BLaER1 (cell line): ENCODE data around the gene UBE3D.
"Not testable (repeated sequence)": the region's sequence is repeated elsewhere in the genome, so short reads cannot be mapped to it uniquely, and the experiment has no call there.

Experiments
- H3K27ac ChIP-seq: shearing (Covaris generic); formaldehyde crosslinking; 2 replicates; pipeline ENCODE4 v1.8.1; 2022
- H3K27me3 ChIP-seq: shearing (Covaris generic); formaldehyde crosslinking; 2 replicates; pipeline ENCODE4 v1.8.1; 2022
- H3K36me3 ChIP-seq: shearing (Covaris generic); formaldehyde crosslinking; 2 replicates; pipeline ENCODE4 v1.8.1; 2022
- H3K4me1 ChIP-seq: shearing (Covaris generic); formaldehyde crosslinking; 2 replicates; pipeline ENCODE4 v1.8.1; 2022
- H3K4me2 ChIP-seq: shearing (Covaris generic); formaldehyde crosslinking; 2 replicates; pipeline ENCODE4 v1.8.1; 2022
- H3K4me3 ChIP-seq: shearing (Covaris generic); formaldehyde crosslinking; 2 replicates; pipeline ENCODE4 v1.8.1; 2022
- H3K9ac ChIP-seq: shearing (Covaris generic); formaldehyde crosslinking; 2 replicates; pipeline ENCODE4 v1.8.1; 2022
- H3K9me3 ChIP-seq: shearing (Covaris generic); formaldehyde crosslinking; 2 replicates; pipeline ENCODE4 v1.8.1; 2022
- H4K20me1 ChIP-seq: shearing (Covaris generic); formaldehyde crosslinking; 2 replicates; pipeline ENCODE4 v1.8.1; 2022
- Cebpa-rat ChIP-seq: shearing (Covaris generic); IDR thresholded peaks from 2 replicates; pipeline ENCODE4 v1.8.1; 2022

UBE3D gene

GRCh38 chr6:82957868-82958245 is 107.8 kb downstream of the UBE3D start:
- H3K4me2 ChIP-seq: no peak overlapping the region
- H3K36me3 ChIP-seq: no peaks in the 10 kb centered on the region
- no peak overlapping the region for H3K9ac ChIP-seq
- no peak for TF ChIP-seq Cebpa-rat
- H3K27me3 ChIP-seq: no peaks in the 10 kb centered on the region
- H3K9me3 ChIP-seq: no peaks in the 10 kb centered on the region
- no peaks in the 10 kb centered on the region for H4K20me1 ChIP-seq
- H3K4me1 ChIP-seq: peaks cover 8% of the 10 kb centered on the region; the same call in 1 of the 2 replicates
- no peak overlapping the region for H3K4me3 ChIP-seq
- no peak overlapping the region for H3K27ac ChIP-seq

DNA sequence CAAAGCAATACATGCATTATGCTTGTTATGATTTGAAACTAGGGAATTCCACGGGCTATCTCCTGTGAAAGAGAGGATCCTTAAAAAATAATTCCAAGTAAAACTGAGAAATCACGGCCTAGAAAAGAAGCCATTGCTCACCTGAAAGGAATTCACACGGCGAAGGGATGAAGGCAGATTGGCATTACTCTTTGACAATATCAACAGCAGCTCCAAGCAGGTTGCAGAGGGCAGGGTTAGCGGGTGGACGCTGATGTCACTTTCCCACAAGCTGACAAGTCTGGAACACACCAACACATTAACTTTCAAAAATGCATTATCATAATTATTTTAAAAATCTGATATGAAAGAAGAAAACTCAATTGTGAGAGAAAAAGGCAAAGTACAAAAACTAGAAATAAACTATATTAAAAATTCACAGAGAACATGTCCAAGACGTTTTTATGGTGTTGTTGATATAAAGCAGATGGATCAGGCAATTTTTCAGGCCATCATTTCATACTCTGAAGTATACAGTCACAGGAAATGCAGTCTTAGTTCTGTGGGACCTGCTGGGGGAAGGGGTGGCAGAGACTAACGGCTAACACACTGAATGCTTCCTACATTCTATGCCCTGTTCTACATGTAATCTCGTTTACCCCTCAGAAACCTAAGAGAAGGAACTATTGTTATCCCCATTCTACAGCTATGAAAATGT is 108.3 kb downstream of the UBE3D start:
- Histone ChIP-seq H3K9ac (no peak overlapping the region), H3K27ac (no peak overlapping the region), H3K9me3 (no peaks in the 10 kb centered on the region), H3K4me1 (peaks cover 8% of the 10 kb centered on the region; the same call in 1 of the 2 replicates), H3K36me3 (no peaks in the 10 kb centered on the region), H3K4me3 (no peak overlapping the region), H3K4me2 (no peak overlapping the region), H4K20me1 (no peaks in the 10 kb centered on the region), H3K27me3 (no peaks in the 10 kb centered on the region)
- TF ChIP-seq Cebpa-rat: no peak

DNA sequence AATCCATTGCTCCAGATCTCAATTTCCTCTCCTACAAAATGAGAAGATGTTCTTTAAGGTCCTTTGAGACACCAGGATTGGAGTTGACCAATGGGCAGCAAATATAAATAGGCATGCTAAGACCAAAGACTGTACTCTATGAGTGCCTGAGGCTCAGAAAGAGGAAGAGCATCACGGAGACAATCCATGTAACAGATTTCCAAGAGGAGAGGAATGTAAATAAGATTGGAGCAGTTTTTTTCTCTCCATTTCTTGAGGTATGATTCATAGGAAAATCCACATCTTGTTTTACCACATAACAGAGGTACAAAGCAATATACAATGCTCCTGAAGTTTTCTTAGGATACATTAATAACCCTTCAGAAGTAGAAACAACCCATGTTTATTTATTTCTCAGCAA is 109.8 kb downstream of the UBE3D start:
- Histone ChIP-seq H3K4me2 (no peak overlapping the region), H3K27me3 (no peaks in the 10 kb centered on the region), H4K20me1 (no peaks in the 10 kb centered on the region), H3K9ac (no peak overlapping the region), H3K27ac (no peak overlapping the region), H3K4me3 (no peak overlapping the region), H3K36me3 (no peaks in the 10 kb centered on the region), H3K4me1 (peaks cover 8% of the 10 kb centered on the region; the same call in 1 of the 2 replicates), H3K9me3 (no peaks in the 10 kb centered on the region)
- no peak for TF ChIP-seq Cebpa-rat

- Histone ChIP-seq H3K27me3 (no peaks in the 10 kb centered on the region), H3K4me1 (peaks cover 8% of the 10 kb centered on the region; the same call in 1 of the 2 replicates), H3K9ac (no peak overlapping the region), H3K4me2 (no peak overlapping the region), H4K20me1 (no peaks in the 10 kb centered on the region), H3K36me3 (no peaks in the 10 kb centered on the region), H3K4me3 (no peak overlapping the region), H3K9me3 (no peaks in the 10 kb centered on the region), H3K27ac (no peak overlapping the region)
- no peak for TF ChIP-seq Cebpa-rat
These were observed 110.6 kb downstream of the UBE3D start for GRCh38 chr6:82954937-82955577.

GRCh38 chr6:82954356-82954755 is 111.3 kb downstream of the UBE3D start:
- no peak overlapping the region for H3K9ac ChIP-seq
- no peak overlapping the region for H3K4me2 ChIP-seq
- H3K27ac ChIP-seq: no peak overlapping the region
- no peaks in the 10 kb centered on the region for H3K36me3 ChIP-seq
- H4K20me1 ChIP-seq: no peaks in the 10 kb centered on the region
- H3K9me3 ChIP-seq: no peaks in the 10 kb centered on the region
- peaks cover 8% of the 10 kb centered on the region; the same call in 1 of the 2 replicates for H3K4me1 ChIP-seq
- H3K27me3 ChIP-seq: no peaks in the 10 kb centered on the region
- TF ChIP-seq Cebpa-rat: no peak
- H3K4me3 ChIP-seq: no peak overlapping the region

DNA sequence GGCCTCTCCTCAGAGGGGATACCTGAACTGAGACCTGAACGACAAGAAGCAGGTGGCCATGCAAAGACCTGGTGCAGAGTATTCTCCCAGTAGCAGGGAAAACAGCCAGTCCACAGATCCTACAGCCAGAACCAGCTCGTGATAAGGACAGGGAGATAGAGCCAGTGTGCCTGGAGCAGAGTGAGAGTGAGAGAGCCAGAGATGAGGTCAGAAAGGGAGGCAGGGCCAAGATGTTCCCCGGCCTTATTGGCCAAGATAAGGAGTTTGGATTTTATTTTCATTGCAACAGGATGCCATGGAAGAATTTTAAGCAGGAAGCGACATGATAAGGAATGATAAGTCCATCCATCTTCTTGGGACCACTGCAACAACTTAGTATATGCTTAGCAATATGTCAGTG is 111.8 kb downstream of the UBE3D start:
- H3K9me3 ChIP-seq: no peaks in the 10 kb centered on the region
- H3K27ac ChIP-seq: no peak overlapping the region
- H3K27me3 ChIP-seq: no peaks in the 10 kb centered on the region
- no peaks in the 10 kb centered on the region for H4K20me1 ChIP-seq
- no peak overlapping the region for H3K4me3 ChIP-seq
- H3K4me1 ChIP-seq: peaks cover 8% of the 10 kb centered on the region; the same call in 1 of the 2 replicates
- no peaks in the 10 kb centered on the region for H3K36me3 ChIP-seq
- no peak for TF ChIP-seq Cebpa-rat
- H3K4me2 ChIP-seq: no peak overlapping the region
- H3K9ac ChIP-seq: no peak overlapping the region

DNA sequence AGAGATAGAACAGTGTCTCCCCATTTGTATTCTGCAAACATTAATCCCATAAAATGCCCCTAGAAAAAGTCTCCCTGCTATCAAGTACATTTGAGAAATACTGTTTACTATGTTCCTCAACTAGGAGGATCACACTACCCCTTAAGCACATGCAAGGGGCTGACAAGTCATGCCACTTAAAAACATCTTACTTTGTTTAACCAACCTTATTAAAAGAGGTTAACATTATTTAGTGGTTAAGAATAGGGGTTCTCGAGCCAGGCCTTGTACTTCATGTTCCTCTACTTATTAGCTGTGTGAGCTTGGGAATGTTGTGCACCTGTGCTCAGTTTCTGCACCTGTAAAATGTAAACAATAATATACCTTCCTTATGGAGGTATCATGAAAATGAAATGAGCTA is 113.7 kb downstream of the UBE3D start:
- Histone ChIP-seq H3K4me1 (peaks cover 8% of the 10 kb centered on the region; the same call in 1 of the 2 replicates), H3K27ac (no peak overlapping the region), H3K4me3 (no peak overlapping the region), H3K9ac (no peak overlapping the region), H3K36me3 (no peaks in the 10 kb centered on the region), H4K20me1 (no peaks in the 10 kb centered on the region), H3K27me3 (no peaks in the 10 kb centered on the region), H3K4me2 (no peak overlapping the region), H3K9me3 (no peaks in the 10 kb centered on the region)
- TF ChIP-seq Cebpa-rat: no peak

GRCh38 chr6:82951389-82951788 is 114.3 kb downstream of the UBE3D start:
- no peak for TF ChIP-seq Cebpa-rat
- no peak overlapping the region for H3K4me3 ChIP-seq
- no peak overlapping the region for H3K4me2 ChIP-seq

DNA sequence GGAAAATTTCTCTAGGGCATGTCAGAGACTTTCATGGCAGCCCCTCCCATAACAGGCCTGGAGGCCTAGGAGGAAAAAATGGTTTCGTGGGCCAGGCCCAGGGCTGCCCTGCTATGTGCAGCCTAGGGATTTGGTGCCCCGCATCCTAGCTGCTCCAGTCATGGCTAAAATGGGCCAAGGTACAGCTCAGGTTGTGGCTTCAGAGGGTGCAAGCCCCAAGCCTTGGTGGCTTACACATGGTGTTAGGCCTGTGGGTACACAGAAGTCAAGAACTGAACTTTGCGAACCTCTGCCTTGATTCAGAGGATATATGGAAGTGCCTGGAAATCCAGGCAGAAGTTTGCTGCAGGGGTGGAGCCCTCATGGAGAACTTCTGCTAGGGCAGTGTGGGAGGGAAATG is 134.7 kb downstream of the UBE3D start:
- H3K27me3 ChIP-seq, H3K4me3 ChIP-seq, H3K27ac ChIP-seq, H3K4me1 ChIP-seq, H3K4me2 ChIP-seq, H3K9ac ChIP-seq, H4K20me1 ChIP-seq: not testable (repeated sequence)
- H3K9me3 ChIP-seq: peaks cover 32% of the 10 kb centered on the region
- H3K36me3 ChIP-seq: peaks cover 13% of the 10 kb centered on the region; the same call in 1 of the 2 replicates

More at GRCh38 chr6:82951389-82951788, 114.3 kb downstream of the UBE3D start:
- no peaks in the 10 kb centered on the region for H3K9me3 ChIP-seq
- H3K27me3 ChIP-seq: no peaks in the 10 kb centered on the region
- H3K36me3 ChIP-seq: no peaks in the 10 kb centered on the region
- no peak overlapping the region for H3K9ac ChIP-seq
- no peaks in the 10 kb centered on the region for H4K20me1 ChIP-seq
- no peak overlapping the region for H3K27ac ChIP-seq
- peaks cover 8% of the 10 kb centered on the region; the same call in 1 of the 2 replicates for H3K4me1 ChIP-seq

DNA sequence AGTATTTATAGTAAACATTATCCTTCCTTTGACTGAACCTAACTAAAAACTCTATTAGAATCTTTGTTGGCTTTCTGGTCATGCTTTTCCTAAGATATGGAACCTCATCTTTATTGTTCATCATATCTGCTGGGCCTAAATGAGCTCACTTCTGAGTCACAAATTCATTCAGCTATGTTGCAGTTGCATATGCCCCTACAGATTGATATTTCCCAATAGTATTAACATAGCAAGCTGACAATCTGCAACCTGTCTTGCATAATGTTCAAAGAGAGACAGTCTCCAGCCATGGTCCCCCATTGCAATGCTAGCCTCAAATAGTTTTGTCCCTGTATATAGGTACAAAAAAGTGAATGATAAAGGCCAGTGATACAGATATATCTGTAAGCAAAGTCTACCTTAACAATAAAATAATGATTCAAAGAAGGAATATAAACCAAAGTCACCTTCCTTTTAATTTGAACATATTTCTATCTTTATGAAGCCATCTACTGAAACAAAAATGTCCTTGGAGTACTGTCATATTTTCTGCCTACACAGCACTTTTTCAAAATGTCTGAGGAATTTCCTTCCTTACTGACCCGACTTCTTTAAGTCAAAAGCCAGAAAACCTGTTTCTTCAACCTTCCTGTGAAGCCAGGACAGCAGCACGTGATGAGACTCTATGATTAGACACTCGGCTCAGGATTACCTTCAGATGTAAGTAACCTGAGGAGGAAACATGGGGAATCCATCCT is 140.7 kb downstream of the UBE3D start:
- Histone ChIP-seq H3K27ac (no peak overlapping the region), H3K9me3 (no peaks in the 10 kb centered on the region), H3K4me2 (no peak overlapping the region), H4K20me1 (no peaks in the 10 kb centered on the region), H3K4me1 (no peaks in the 10 kb centered on the region), H3K36me3 (no peaks in the 10 kb centered on the region), H3K27me3 (no peaks in the 10 kb centered on the region), H3K9ac (no peak overlapping the region), H3K4me3 (no peak overlapping the region)
- no peak for TF ChIP-seq Cebpa-rat
